Left ventricle myocardium inferior (tissue), 1 donor: ENCODE results near the gene UBR3. TPM values are rescaled to one million over a fixed set of nuclear protein-coding genes. Genes with fewer than 3 reads are reported as not detected.
"Not testable (repeated sequence)": the region's sequence is repeated elsewhere in the genome, so short reads cannot be mapped to it uniquely, and the experiment has no call there.

Experiments used
- DNase-seq: peaks from one replicate; pipeline ENCODE4 v3.0.0-alpha.2; 2020
- H3K27ac ChIP-seq: fragments of 200-600 bp; replicated peaks from 2 replicates; pipeline ENCODE4 v1.8.0; 2021
- H3K27me3 ChIP-seq: fragments of 200-600 bp; 2 replicates; pipeline ENCODE4 v1.8.0; 2021; ENCODE audit warnings: low read depth
- H3K36me3 ChIP-seq: fragments of 200-600 bp; 2 replicates; pipeline ENCODE4 v1.8.0; 2021
- H3K4me1 ChIP-seq: fragments of 200-600 bp; 2 replicates; pipeline ENCODE4 v1.8.0; 2021
- H3K4me3 ChIP-seq: fragments of 200-600 bp; 2 replicates; pipeline ENCODE4 v1.8.0; 2021; ENCODE audit warnings: mild to moderate bottlenecking, moderate library complexity
- H3K9me3 ChIP-seq: fragments of 200-600 bp; replicated peaks from 2 replicates; pipeline ENCODE4 v1.8.0; 2021
- CTCF ChIP-seq: fragments of 200-600 bp; IDR thresholded peaks from 2 replicates; pipeline ENCODE4 v1.8.0; 2021; ENCODE audit warnings: antibody characterized with exemption, mild to moderate bottlenecking, borderline replicate concordance
- intact Hi-C: fragments of 100-400 bp; cut with micrococcal nuclease; formaldehyde crosslinking; loops from one replicate; pipeline ENCODE4 v1.11.0; 2022
- total RNA-seq: library from RNA; stranded (reverse); fragmentation: NEBNext Ultra II Directional; extraction: Animal tissue kit (Norgen Biotek cat#: 25700); gene quantifications from one replicate; pipeline ENCODE4 v1.2.1, GENCODE V29; 2021
- donor health status: DM: no; HTN: yes; CAD: no; lungs with severe emphysema.

UBR3 gene
- total RNA-seq, 1 donor from 2014 or later: 99.5 TPM

DNA sequence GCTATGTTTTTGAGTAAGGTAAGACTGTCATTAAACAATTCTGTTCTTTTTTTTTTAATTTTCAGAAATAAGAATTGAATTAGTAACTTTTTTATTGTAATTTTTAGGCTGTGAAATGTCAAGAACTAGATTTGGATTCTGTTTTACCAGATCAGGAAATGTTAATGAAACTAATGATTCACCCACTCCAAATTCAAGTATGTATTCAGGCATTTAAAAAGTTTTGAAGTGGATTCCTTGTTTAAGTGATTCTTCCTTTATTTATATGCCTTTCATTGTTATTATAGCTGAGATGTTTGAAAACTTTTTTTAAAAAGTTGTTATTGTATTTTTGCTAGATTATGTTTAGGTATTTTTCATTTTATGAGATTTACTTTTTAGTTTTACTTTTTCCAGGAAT lies 96.7 kb downstream of the UBR3 start:
- no peak overlapping the region for H3K4me3 ChIP-seq
- H3K27me3 ChIP-seq: no peaks in the 10 kb centered on the region
- intact Hi-C loops: loop anchor here (10.0 kb wide), 1 partner anchor 409 kb away; no protein-coding TSS in a partner anchor
- no peak for TF ChIP-seq CTCF
- peaks cover 34% of the 10 kb centered on the region for H3K36me3 ChIP-seq
- no peaks in the 10 kb centered on the region for H3K9me3 ChIP-seq
- no peak for DNase-seq
- no peaks in the 10 kb centered on the region for H3K4me1 ChIP-seq
- no peak overlapping the region for H3K27ac ChIP-seq

- no peak for DNase-seq
- Histone ChIP-seq H3K36me3 (peaks cover 49% of the 10 kb centered on the region), H3K27me3 (no peaks in the 10 kb centered on the region), H3K4me3 (no peak overlapping the region), H3K9me3 (no peaks in the 10 kb centered on the region), H3K27ac (no peak overlapping the region), H3K4me1 (no peaks in the 10 kb centered on the region)
- TF ChIP-seq CTCF: no peak
- intact Hi-C loops: loop anchor here (5.0 to 10.0 kb wide), 2 partner anchors 99 to 411 kb away; partner anchors contain the start of gene UBR3
Observed at GRCh38 chr2:169925968-169926367, 98.7 kb downstream of the UBR3 start.

GRCh38 chr2:169928463-169928864 lies 101.2 kb downstream of the UBR3 start:
- H3K9me3 ChIP-seq: no peaks in the 10 kb centered on the region
- peaks cover 54% of the 10 kb centered on the region for H3K36me3 ChIP-seq
- no peak for DNase-seq
- H3K4me1 ChIP-seq: no peaks in the 10 kb centered on the region
- H3K4me3 ChIP-seq: no peak overlapping the region
- intact Hi-C loops: loop anchor here (5.0 to 10.0 kb wide), 2 partner anchors 101 to 414 kb away; partner anchors contain the start of gene UBR3
- no peaks in the 10 kb centered on the region for H3K27me3 ChIP-seq
- H3K27ac ChIP-seq: no peak overlapping the region
- TF ChIP-seq CTCF: peak; percentile 76

- no peak overlapping the region for H3K4me3 ChIP-seq
- no peak overlapping the region for H3K27ac ChIP-seq
- no peaks in the 10 kb centered on the region for H3K9me3 ChIP-seq
- intact Hi-C loops: no loop called here
- peaks cover 41% of the 10 kb centered on the region for H3K36me3 ChIP-seq
- H3K27me3 ChIP-seq: no peaks in the 10 kb centered on the region
- peak; percentile 62 for TF ChIP-seq CTCF
- no peak for DNase-seq
- no peaks in the 10 kb centered on the region for H3K4me1 ChIP-seq
Observed at GRCh38 chr2:169933124-169933711, 106.0 kb downstream of the UBR3 start.

DNA sequence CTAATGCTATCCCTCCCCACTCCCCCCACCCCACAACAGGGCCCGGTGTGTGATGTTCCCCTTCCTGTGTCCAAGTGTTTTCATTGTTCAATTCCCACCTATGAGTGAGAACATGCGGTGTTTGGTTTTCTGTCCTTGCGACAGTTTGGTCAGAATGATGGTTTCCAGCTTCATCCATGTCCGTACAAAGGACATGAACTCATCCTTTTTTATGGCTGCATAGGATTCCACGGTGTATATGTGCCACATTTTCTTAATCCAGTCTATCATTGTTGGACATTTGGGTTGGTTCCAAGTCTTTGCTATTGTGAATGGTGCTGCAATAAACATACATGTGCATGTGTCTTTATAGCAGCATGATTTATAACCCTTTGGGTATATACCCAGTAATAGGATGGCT lies 109.4 kb downstream of the UBR3 start:
- H3K9me3 ChIP-seq, DNase-seq, H3K4me3 ChIP-seq, intact Hi-C loops, H3K4me1 ChIP-seq, H3K27ac ChIP-seq, H3K27me3 ChIP-seq: not testable (repeated sequence)
- peaks cover 29% of the 10 kb centered on the region for H3K36me3 ChIP-seq

- peaks cover 52% of the 10 kb centered on the region for H3K36me3 ChIP-seq
- intact Hi-C loops: no loop called here
- no peak overlapping the region for H3K4me3 ChIP-seq
- no peaks in the 10 kb centered on the region for H3K9me3 ChIP-seq
- no peak for DNase-seq
- no peaks in the 10 kb centered on the region for H3K27me3 ChIP-seq
- no peak for TF ChIP-seq CTCF
- no peak overlapping the region for H3K27ac ChIP-seq
- peaks cover 27% of the 10 kb centered on the region for H3K4me1 ChIP-seq
Observed at GRCh38 chr2:169945515-169945914, 118.3 kb downstream of the UBR3 start.
